GM12878 (cell line): Measurements from ENCODE around the gene CFAP44. TPM values are rescaled to one million over a fixed set of nuclear protein-coding genes. Genes with fewer than 3 reads are reported as not detected.

Experiments used
- ATAC-seq: fragments of 200-7000 bp; cut with Tn5 transposase; 3 replicates; pipeline ENCODE4 v1.9.1; 2020; ENCODE audit warnings: mild to moderate bottlenecking, moderate library complexity
- BruUV-seq: library from RNA; stranded (reverse); fragments of 400-500 nt; replicated peaks from 2 replicates; lab custom pipeline; 2021; lab: Mats Ljungman, UMichigan
- CTCF ChIA-PET: fragments of 300-600 bp; sonication (Branson Sonifier 250); formaldehyde crosslinking; extraction: SDS; loops from one replicate; lab custom pipeline; 2021; ENCODE audit warnings: inconsistent platforms; lab: Yijun Ruan, JAX
- POLR2A ChIA-PET: fragments of 350-600 bp; formaldehyde crosslinking; extraction: SDS; loops from one replicate; lab custom pipeline; 2021; ENCODE audit warnings: inconsistent platforms; lab: Charles Lee
- RAD21 ChIA-PET: fragments of 300-600 bp; sonication (Branson Sonifier 250); formaldehyde crosslinking; loops from one replicate; lab custom pipeline; 2023; ENCODE audit warnings: antibody characterized with exemption; ENCODE audit not compliant: unreplicated experiment; lab: Charles Lee
- SMC1A ChIA-PET: fragments of 300-600 bp; sonication (Branson Sonifier 250); formaldehyde crosslinking; loops from one replicate; lab custom pipeline; 2023; ENCODE audit not compliant: unreplicated experiment, uncharacterized antibody; lab: Charles Lee
- DNase-seq: peaks from one replicate; pipeline ENCODE4 v3.0.0-alpha.2; 2011; ENCODE audit warnings: low read depth, low spot score
- FAIRE-seq: peaks from 3 replicates; lab custom pipeline; 2011; peaks lifted over from hg19 to GRCh38; lab: Jason Lieb, UNC
- H2AFZ ChIP-seq: 2 replicates; pipeline ENCODE4 v1.6.0; 2011; ENCODE audit warnings: low read depth, low read length, control low read depth; ENCODE audit not compliant: control insufficient read depth
- H3K27ac ChIP-seq: 2 replicates; pipeline ENCODE4 v1.5.1; 2011; ENCODE audit warnings: control low read depth; ENCODE audit not compliant: control insufficient read depth, insufficient read depth
- H3K27me3 ChIP-seq, 2 experiments: replicated peaks in 1 of 2; 2 replicates each; pipeline versions ENCODE4 v1.6.0 to v1.6.1; 2011; ENCODE audit warnings: low read length in 1 of 2; ENCODE audit not compliant: control insufficient read depth in 2 of 2, insufficient read depth in 2 of 2
- H3K36me3 ChIP-seq, 2 experiments: 2 replicates each; pipeline ENCODE4 v1.5.1; 2011; ENCODE audit warnings: low read length in 1 of 2; ENCODE audit not compliant: control insufficient read depth in 2 of 2, insufficient read depth in 2 of 2
- H3K4me1 ChIP-seq: 2 replicates; pipeline ENCODE4 v1.6.1; 2011; ENCODE audit warnings: mild to moderate bottlenecking, low read length, moderate library complexity, mixed read lengths; ENCODE audit not compliant: control insufficient read depth, insufficient read depth
- H3K4me2 ChIP-seq: 2 replicates; pipeline ENCODE4 v1.6.0; 2011; ENCODE audit warnings: control low read depth; ENCODE audit not compliant: control insufficient read depth, insufficient read depth
- H3K4me3 ChIP-seq: fragments of 200-600 bp; sonication (generic); 2 replicates; pipeline ENCODE4 v1.5.1; 2016
- H3K79me2 ChIP-seq: 2 replicates; pipeline ENCODE4 v1.6.0; 2011; ENCODE audit warnings: low read length; ENCODE audit not compliant: control insufficient read depth, insufficient read depth
- H3K9ac ChIP-seq: 2 replicates; pipeline ENCODE4 v1.8.0; 2011; ENCODE audit warnings: low read length, control low read depth, mixed read lengths; ENCODE audit not compliant: control insufficient read depth, insufficient read depth
- H3K9me3 ChIP-seq: replicated peaks from 3 replicates; pipeline ENCODE4 v1.5.1; 2011; ENCODE audit warnings: mild to moderate bottlenecking, low read length; ENCODE audit not compliant: control insufficient read depth, insufficient read depth
- H4K20me1 ChIP-seq: 2 replicates; pipeline ENCODE4 v1.6.0; 2011; ENCODE audit not compliant: control insufficient read depth, insufficient read depth
- CHD1 ChIP-seq: IDR thresholded peaks from 2 replicates; pipeline ENCODE4 v1.6.1; 2012; ENCODE audit warnings: low read depth, low read length, improper control_type of control experiment
- E4F1 ChIP-seq: fragments of 450-650 bp; IDR thresholded peaks from 2 replicates; pipeline ENCODE4 v1.6.1; 2018; ENCODE audit warnings: borderline replicate concordance, mild to moderate bottlenecking; ENCODE audit not compliant: partially characterized antibody
- LARP7 ChIP-seq: fragments of 450-650 bp; IDR thresholded peaks from 2 replicates; pipeline ENCODE4 v1.6.1; 2017; ENCODE audit warnings: mild to moderate bottlenecking
- MEF2B ChIP-seq: fragments of 450-650 bp; IDR thresholded peaks from 2 replicates; pipeline ENCODE4 v1.6.1; 2018; ENCODE audit warnings: mild to moderate bottlenecking, moderate library complexity; ENCODE audit not compliant: partially characterized antibody, poor library complexity, severe bottlenecking
- RELA ChIP-seq: fragments of 450-650 bp; IDR thresholded peaks from 2 replicates; pipeline ENCODE4 v1.8.0; 2014; ENCODE audit warnings: borderline replicate concordance; ENCODE audit not compliant: partially characterized antibody
- RUNX3 ChIP-seq: IDR thresholded peaks from 2 replicates; pipeline ENCODE4 v1.6.1; 2012; ENCODE audit warnings: low read length, inconsistent platforms
- SUZ12 ChIP-seq: fragments of 200-600 bp; sonication (generic); IDR thresholded peaks from one replicate; pipeline ENCODE4 v1.6.1; 2018; ENCODE audit warnings: antibody characterized with exemption, mild to moderate bottlenecking; ENCODE audit not compliant: unreplicated experiment
- ZBTB40 ChIP-seq: fragments of 450-650 bp; IDR thresholded peaks from 2 replicates; pipeline ENCODE4 v1.6.1; 2016; ENCODE audit warnings: mild to moderate bottlenecking, moderate library complexity, borderline replicate concordance
- ZNF687 ChIP-seq: fragments of 450-650 bp; IDR thresholded peaks from 2 replicates; pipeline ENCODE4 v1.6.1; 2017; ENCODE audit warnings: mild to moderate bottlenecking, moderate library complexity
- ZZZ3 ChIP-seq: IDR thresholded peaks from 2 replicates; pipeline ENCODE4 v1.6.1; 2011; ENCODE audit warnings: low read depth; ENCODE audit not compliant: control insufficient read depth, insufficient read length
- WGBS: methylation state at CpG from one replicate; pipeline ENCODE4 v1.1.6; 2016; ENCODE audit warnings: low lambda C conversion rate; ENCODE audit not compliant: insufficient replicate concordance, insufficient coverage; ENCODE audit errors: missing lambda C conversion rate; 5-methylcytosine and 5-hydroxymethylcytosine counted together
- in situ Hi-C: fragments of 300-500 bp; cut with MboI; formaldehyde crosslinking; loops from 9 replicates; pipeline ENCODE4 v1.14.3; 2018; ENCODE audit warnings: mixed read lengths
- intact Hi-C: fragments of 100-400 bp; cut with micrococcal nuclease; formaldehyde crosslinking; loops from one replicate; pipeline ENCODE4 v1.14.2; 2022; ENCODE audit not compliant: unreplicated experiment
- polyA plus RNA-seq, 11 experiments: library from polyadenylated mRNA; depleted of rRNA in 4 of 11; unstranded in 6 of 11; stranded (reverse) in 5 of 11; fragments of >200 nt; fragmentation: Nextera tagmentation in 4 of 11; fragmentation: Illumina TruSeq in 1 of 11; extraction: Ambion mirVana in 4 of 11; extraction: Trizol in 1 of 11; gene quantifications; 1 replicate in 1 of 11; 2 replicates in 10 of 11; pipeline versions ENCODE4 v1.2.1 to v1.2.3, GENCODE V29; 2011 to 2016; ENCODE audit warnings: inconsistent platforms in 2 of 11, missing spikeins in 2 of 11, low read depth in 1 of 11
- total RNA-seq, 4 experiments: library from RNA; depleted of rRNA in 3 of 4; stranded (reverse); fragments of >200 nt in 3 of 4; fragmentation: Illumina TruSeq in 1 of 4; extraction: Trizol in 1 of 4; gene quantifications; 2 replicates each; pipeline versions ENCODE4 v1.2.1 to v1.2.3, GENCODE V29; 2013 to 2021

CFAP44 gene
- total and polyA plus RNA-seq, 10 of the 15 experiments (the other 5 are each of a cell fraction or from before 2014, with no cell fraction given): 0.76 to 5.9 (median 3.7) TPM

- ChIA-PET CTCF (interaction anchor here (0.7 kb wide), 1 partner anchor 140 kb away, joined by 3 read pairs; no protein-coding TSS in a partner anchor), SMC1A (interaction anchor here (1.0 kb wide), 1 partner anchor 14 kb away, joined by 3 read pairs; no protein-coding TSS in a partner anchor), POLR2A (no interaction called here), RAD21 (no interaction called here)
- Histone ChIP-seq H3K9me3 (no peaks in the 10 kb centered on the region), H4K20me1 (no peaks in the 10 kb centered on the region), H3K79me2 (no peaks in the 10 kb centered on the region), H3K4me2 (no peak overlapping the region), H3K4me3 (no peak overlapping the region), H2AFZ (no peak overlapping the region), H3K9ac (no peak overlapping the region), H3K27me3 (no peaks in the 10 kb centered on the region), H3K36me3 (peaks cover 3 to 8% of the 10 kb centered on the region in 2 experiments; a peak in 3 of 4 replicates), H3K27ac (no peak overlapping the region), H3K4me1 (no peaks in the 10 kb centered on the region)
- intact Hi-C loops: no loop called here
- WGBS: 65% methylated on average over 3 of the region's 3 CpGs
- ATAC-seq: no peak
- DNase-seq: no peak
- no peak for FAIRE-seq
- in situ Hi-C loops: no loop called here
- no TSS peak for BruUV-seq
- TF ChIP-seq SUZ12: no peak
- TF ChIP-seq E4F1: no peak
- no peak for TF ChIP-seq CHD1
- no peak for TF ChIP-seq MEF2B
- no peak for TF ChIP-seq ZZZ3
- TF ChIP-seq LARP7: no peak
- TF ChIP-seq RELA: no peak
- TF ChIP-seq RUNX3: no peak
- TF ChIP-seq ZBTB40: no peak
- no peak for TF ChIP-seq ZNF687
Observed at GRCh38 chr3:113437411-113437810, 3.9 kb downstream of the CFAP44 start.
